Effector memory CD4-positive, alpha-beta T cell (primary cell): Measurements from ENCODE around the gene ADAMTS2.

ENCODE experiments used
- DNase-seq, 3 donors: peaks; one replicate each; pipeline ENCODE4 v3.0.0-alpha.2; 2020
- H3K27ac ChIP-seq: 2 replicates; pipeline ENCODE4 v1.7.0; 2013; ENCODE audit warnings: mild to moderate bottlenecking, low read length, moderate library complexity; ENCODE audit not compliant: insufficient read depth, poor library complexity, severe bottlenecking
- H3K27me3 ChIP-seq: replicated peaks from 2 replicates; pipeline ENCODE4 v1.7.0; 2013; ENCODE audit warnings: mild to moderate bottlenecking, low read length; ENCODE audit not compliant: insufficient read depth, control insufficient read depth, poor library complexity, severe bottlenecking
- H3K36me3 ChIP-seq: 2 replicates; pipeline ENCODE4 v1.7.0; 2013; ENCODE audit warnings: mild to moderate bottlenecking, low read length, moderate library complexity; ENCODE audit not compliant: control insufficient read depth, insufficient read depth
- H3K4me1 ChIP-seq: 2 replicates; pipeline ENCODE4 v1.7.0; 2013; ENCODE audit warnings: low read length, mild to moderate bottlenecking; ENCODE audit not compliant: control insufficient read depth, insufficient read depth, poor library complexity, severe bottlenecking
- H3K4me3 ChIP-seq: 2 replicates; pipeline ENCODE4 v1.7.0; 2013; ENCODE audit warnings: low read length, low read depth, mild to moderate bottlenecking; ENCODE audit not compliant: insufficient read depth, poor library complexity, severe bottlenecking
- H3K9me3 ChIP-seq: 2 replicates; pipeline ENCODE4 v1.7.0; 2013; ENCODE audit warnings: mild to moderate bottlenecking, low read length, moderate library complexity; ENCODE audit not compliant: control insufficient read depth

Gene ADAMTS2

DNA sequence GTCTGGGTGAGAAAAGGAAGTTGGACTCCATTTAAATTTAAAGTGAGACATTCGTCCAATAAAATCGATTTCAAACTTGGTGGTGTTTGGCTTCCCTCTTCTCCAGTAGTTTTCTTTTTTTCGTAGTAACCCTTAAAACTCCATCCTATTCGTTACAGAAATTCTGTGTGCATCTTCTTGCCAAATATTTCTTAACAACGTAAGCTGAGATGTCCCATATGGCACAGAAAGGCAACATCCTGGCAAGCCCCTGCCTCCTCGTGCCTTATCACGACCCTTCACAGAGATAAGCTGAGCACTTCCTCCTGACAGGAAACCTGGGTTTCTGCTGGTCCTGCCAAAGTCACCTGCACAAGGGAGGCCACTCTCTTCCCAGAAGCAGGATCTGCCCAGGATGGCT is 11.8 kb upstream of the ADAMTS2 start:
- H3K4me3 ChIP-seq: no peak overlapping the region
- H3K27ac ChIP-seq: no peak overlapping the region
- no peak for DNase-seq
- H3K36me3 ChIP-seq: no peaks in the 10 kb centered on the region
- no peaks in the 10 kb centered on the region for H3K9me3 ChIP-seq
- no peaks in the 10 kb centered on the region for H3K27me3 ChIP-seq
- H3K4me1 ChIP-seq: no peaks in the 10 kb centered on the region

DNA sequence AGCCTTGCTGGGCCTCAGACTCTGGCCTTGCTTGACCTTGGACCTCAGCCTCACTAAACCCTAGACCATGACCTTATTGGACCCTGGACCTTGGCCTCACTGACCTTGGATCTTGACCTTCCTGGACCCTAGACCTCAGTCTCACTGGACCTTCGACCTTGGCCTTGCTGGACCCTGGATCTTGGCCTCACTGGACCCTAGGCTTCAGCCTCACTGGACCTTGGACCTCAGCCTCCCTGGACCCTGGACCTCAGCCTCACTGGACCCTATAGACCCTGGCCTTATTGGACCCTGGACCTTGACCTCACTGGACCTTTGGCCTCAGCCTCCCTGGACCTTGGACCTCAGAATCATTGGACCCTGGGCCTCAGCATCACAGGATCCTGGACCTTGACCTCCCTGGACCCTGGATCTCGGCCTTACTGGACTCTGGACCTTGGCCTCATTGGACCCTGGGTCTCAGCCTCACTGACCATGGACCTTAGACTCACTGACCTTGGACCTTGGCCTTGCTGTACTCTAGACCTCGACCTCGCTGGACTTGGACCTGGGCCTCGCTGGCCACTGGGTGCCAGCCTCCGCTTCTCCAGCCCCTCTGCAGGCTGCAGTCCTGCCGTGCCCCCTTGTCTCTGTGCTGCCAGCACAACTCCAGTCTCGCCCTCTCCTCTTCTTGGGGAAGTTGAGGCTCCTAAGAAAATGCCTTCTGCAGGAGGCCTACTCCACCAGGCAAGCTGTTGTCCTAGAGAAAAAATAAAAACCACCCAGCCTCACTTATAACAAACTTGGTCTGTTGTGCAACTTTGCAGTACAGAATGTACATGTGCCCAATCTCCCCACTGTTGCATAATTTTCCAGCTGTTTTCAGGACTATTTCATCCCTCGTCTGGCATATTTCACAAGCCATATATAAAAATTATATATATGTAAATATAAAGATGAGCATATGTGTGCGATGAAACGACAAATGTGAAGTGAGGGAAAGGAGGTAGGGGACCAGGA is 11.0 kb upstream of the ADAMTS2 start:
- Histone ChIP-seq H3K36me3 (no peaks in the 10 kb centered on the region), H3K27ac (no peak overlapping the region), H3K9me3 (no peaks in the 10 kb centered on the region), H3K4me1 (no peaks in the 10 kb centered on the region), H3K4me3 (no peak overlapping the region), H3K27me3 (no peaks in the 10 kb centered on the region)
- no peak for DNase-seq

- Histone ChIP-seq H3K27me3 (no peaks in the 10 kb centered on the region), H3K36me3 (no peaks in the 10 kb centered on the region), H3K9me3 (no peaks in the 10 kb centered on the region), H3K4me1 (no peaks in the 10 kb centered on the region), H3K27ac (no peak overlapping the region), H3K4me3 (no peak overlapping the region)
- DNase-seq: no peak
These were observed 9.1 kb upstream of the ADAMTS2 start for GRCh38 chr5:179354305-179354882.

DNA sequence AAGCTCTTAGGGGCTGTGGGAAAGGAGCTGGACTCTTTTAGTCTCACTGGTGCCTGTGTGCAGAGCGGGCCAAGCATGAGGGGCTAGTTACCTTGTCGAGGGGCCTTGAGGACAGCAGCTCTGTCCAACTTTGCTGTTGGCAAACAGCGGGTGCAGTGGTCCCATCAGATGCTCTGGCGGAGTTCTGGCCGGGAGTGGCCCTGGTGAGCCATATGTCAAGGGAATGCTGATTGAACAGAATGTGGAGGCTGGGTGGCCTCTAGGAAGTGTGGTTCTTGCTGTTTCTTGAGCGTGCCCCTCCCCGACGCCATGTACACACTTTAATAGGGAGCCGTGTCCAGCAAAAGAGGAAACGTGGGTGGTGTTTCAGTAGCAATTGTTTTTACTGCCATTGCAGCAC is 3.6 kb upstream of the ADAMTS2 start:
- Histone ChIP-seq H3K4me1 (peaks cover 7% of the 10 kb centered on the region), H3K9me3 (no peaks in the 10 kb centered on the region), H3K27ac (no peak overlapping the region), H3K36me3 (no peaks in the 10 kb centered on the region), H3K27me3 (peaks cover 17% of the 10 kb centered on the region), H3K4me3 (no peak overlapping the region)
- no peak for DNase-seq

DNA sequence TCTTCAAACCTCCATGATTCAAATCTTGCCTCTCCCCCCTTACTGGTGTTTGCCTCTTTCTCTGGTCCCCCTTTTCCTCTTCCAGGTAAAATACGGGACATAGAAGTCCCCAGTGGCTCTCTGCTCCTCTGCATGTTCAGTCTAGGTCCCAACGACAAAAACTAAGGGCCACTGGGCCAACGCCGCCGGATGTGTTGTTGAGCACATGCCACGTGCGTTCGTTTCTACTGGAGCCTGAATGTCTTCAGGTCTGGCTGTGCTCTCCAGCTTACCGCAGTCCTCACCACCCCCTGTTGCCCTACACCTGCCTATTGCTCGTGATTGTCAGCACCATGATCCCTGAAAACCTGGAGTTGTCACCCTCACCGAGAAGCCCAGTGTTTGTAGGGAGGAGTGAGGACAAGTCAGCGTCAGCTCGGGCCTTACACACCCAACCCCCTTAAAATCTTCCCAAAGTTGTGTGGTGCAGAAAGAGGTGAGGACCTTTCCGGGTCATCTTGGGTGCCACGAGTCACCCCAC is 2.8 kb upstream of the ADAMTS2 start:
- Histone ChIP-seq H3K27me3 (peaks cover 23% of the 10 kb centered on the region), H3K4me1 (peaks cover 10% of the 10 kb centered on the region), H3K9me3 (no peaks in the 10 kb centered on the region), H3K36me3 (no peaks in the 10 kb centered on the region), H3K4me3 (no peak overlapping the region), H3K27ac (no peak overlapping the region)
- DNase-seq: no peak

DNA sequence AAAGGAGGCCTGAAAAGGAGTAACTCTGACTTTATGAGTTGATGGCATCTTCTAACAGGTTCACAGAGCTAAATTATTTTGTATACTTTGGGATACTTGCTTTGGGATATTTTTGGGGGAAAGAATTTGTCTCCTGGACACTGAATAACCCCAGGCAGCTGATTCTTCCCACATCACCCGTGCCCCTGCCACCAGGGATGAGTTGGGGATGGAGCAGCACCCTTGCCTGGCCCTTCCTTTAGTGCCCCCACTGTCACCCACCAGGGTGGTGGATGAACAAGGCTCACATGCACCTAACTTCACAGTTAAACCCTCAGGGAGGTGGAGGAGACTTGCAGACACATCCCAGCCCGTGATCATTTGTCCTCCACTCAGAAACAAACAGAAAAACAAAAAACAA is 2.3 kb upstream of the ADAMTS2 start:
- H3K9me3 ChIP-seq: no peaks in the 10 kb centered on the region
- peaks cover 10% of the 10 kb centered on the region for H3K4me1 ChIP-seq
- no peak overlapping the region for H3K4me3 ChIP-seq
- H3K36me3 ChIP-seq: no peaks in the 10 kb centered on the region
- DNase-seq: no peak
- H3K27me3 ChIP-seq: peaks cover 25% of the 10 kb centered on the region
- H3K27ac ChIP-seq: no peak overlapping the region

GRCh38 chr5:179346875-179347274 is 1.6 kb upstream of the ADAMTS2 start:
- Histone ChIP-seq H3K27ac (no peak overlapping the region), H3K27me3 (peaks cover 25% of the 10 kb centered on the region), H3K4me1 (peaks cover 10% of the 10 kb centered on the region), H3K36me3 (no peaks in the 10 kb centered on the region), H3K4me3 (no peak overlapping the region), H3K9me3 (no peaks in the 10 kb centered on the region)
- DNase-seq: no peak

DNA sequence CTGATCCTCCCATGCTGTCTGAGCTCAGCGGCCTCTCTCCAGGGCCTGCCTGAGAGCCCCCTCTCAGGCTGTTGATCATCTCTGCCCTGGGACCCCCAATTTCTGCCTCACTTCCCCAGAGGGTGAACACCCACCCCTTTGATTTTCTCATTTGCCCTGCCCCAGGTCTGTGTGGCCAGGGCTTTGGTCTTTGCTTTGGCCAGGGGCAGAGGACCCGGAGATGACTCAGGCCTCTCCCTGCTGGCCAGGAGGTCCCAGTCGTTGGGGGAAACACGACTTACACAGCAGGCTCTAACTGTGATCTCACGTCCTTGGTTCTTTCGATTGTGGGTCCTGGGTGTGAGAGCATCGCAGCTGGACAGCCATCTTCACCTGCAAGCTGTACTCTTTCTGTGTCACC is 1.1 kb upstream of the ADAMTS2 start:
- H3K27me3 ChIP-seq: peaks cover 25% of the 10 kb centered on the region
- H3K4me3 ChIP-seq: no peak overlapping the region
- H3K9me3 ChIP-seq: no peaks in the 10 kb centered on the region
- H3K36me3 ChIP-seq: no peaks in the 10 kb centered on the region
- no peak for DNase-seq
- peaks cover 10% of the 10 kb centered on the region for H3K4me1 ChIP-seq
- H3K27ac ChIP-seq: no peak overlapping the region

- no peaks in the 10 kb centered on the region for H3K9me3 ChIP-seq
- peaks cover 25% of the 10 kb centered on the region for H3K27me3 ChIP-seq
- no peaks in the 10 kb centered on the region for H3K36me3 ChIP-seq
- no peak overlapping the region for H3K27ac ChIP-seq
- H3K4me3 ChIP-seq: no peak overlapping the region
- DNase-seq: no peak
- peaks cover 10% of the 10 kb centered on the region for H3K4me1 ChIP-seq
These were observed 153 bp downstream of the ADAMTS2 start for GRCh38 chr5:179345183-179345432.

DNA sequence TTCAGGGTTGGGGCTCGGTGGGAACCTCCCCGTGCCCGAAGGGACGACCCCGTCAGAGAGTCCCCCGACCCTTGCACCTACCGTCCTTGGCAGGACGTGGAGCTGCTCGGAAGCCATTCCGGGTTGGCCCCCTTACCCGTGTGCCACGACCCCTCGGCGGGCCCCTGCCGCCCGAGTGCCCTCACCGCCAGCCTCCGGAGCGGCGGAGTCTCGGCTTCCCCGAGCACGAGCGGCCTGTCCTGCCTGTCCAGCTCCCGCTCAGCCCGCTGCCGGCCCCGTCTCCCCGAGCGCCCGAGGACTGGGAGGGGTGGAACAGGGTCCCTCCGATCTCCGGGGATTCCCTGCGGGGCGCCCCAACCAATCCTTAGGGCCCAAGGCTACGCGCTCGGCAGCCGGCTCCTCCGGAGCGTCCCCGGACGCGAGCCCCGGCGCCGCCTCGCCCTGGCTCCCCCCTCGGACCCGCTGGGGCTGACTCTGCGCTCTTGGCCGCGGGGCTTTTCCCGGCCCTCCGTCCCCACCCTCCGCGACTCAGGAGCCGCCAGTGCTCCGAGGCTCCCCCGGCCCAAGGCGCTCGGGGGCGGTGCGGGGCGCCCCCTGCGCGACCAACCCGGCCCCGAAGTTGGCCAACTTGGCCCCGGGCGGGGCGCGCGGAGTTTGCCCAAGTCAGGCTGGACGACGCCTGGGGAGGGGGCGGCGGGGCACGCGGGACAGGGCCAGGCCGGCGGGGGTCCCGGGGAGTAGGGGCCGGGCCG is 654 bp downstream of the ADAMTS2 start:
- Histone ChIP-seq H3K4me1 (peaks cover 10% of the 10 kb centered on the region), H3K27me3 (peaks cover 25% of the 10 kb centered on the region), H3K27ac (no peak overlapping the region), H3K9me3 (no peaks in the 10 kb centered on the region), H3K36me3 (no peaks in the 10 kb centered on the region), H3K4me3 (no peak overlapping the region)
- no peak for DNase-seq
